Posterior vena cava (tissue), 2 donors: Measurements from ENCODE around the gene LRRC4C. TPM values are rescaled to one million over a fixed set of nuclear protein-coding genes. Genes with fewer than 3 reads are reported as not detected.

ENCODE experiments used
- DNase-seq: peaks from one replicate; pipeline ENCODE4 v3.0.0-alpha.2; 2020; ENCODE audit warnings: low spot score
- intact Hi-C, 2 donors: fragments of 100-400 bp; cut with DNase I; formaldehyde crosslinking; loops; one replicate each; pipeline versions ENCODE4 v1.14.1 to v1.14.2; 2022 to 2023
- total RNA-seq, 2 donors: library from RNA; stranded (reverse); fragmentation: NEBNext Ultra II Directional; extraction: Animal tissue kit (Norgen Biotek cat#: 25700); gene quantifications; one replicate each; pipeline ENCODE4 v1.2.1, GENCODE V29; 2021
- donor health status: DM: yes; HTN: yes; CAD: no.
- donor health status: DM: yes; HTN: yes; CAD: no.

The LRRC4C gene
- total RNA-seq, 2 donors from 2014 or later = 0.48 to 0.69 TPM

- intact Hi-C loops = loop anchor here in 1 of 2 donors (2.0 kb wide), 1 partner anchor 37 kb away; no protein-coding TSS in a partner anchor
- no peak for DNase-seq
Observed at GRCh38 chr11:41431784-41432183, 27.7 kb downstream of the LRRC4C start.

- intact Hi-C loops = no loop called here
- DNase-seq = no peak
Observed at GRCh38 chr11:41419901-41420300, 39.6 kb downstream of the LRRC4C start.

GRCh38 chr11:41414771-41415440 lies 44.5 kb downstream of the LRRC4C start:
- intact Hi-C loops = no loop called here
- no peak for DNase-seq

- intact Hi-C loops = no loop called here
- DNase-seq = no peak
Observed at GRCh38 chr11:41413843-41414242, 45.6 kb downstream of the LRRC4C start.

- no peak for DNase-seq
- intact Hi-C loops = no loop called here
Observed at GRCh38 chr11:41405812-41406211, 53.6 kb downstream of the LRRC4C start.

- intact Hi-C loops = no loop called here
- DNase-seq = no peak
Observed at GRCh38 chr11:41404109-41404508, 55.3 kb downstream of the LRRC4C start.

GRCh38 chr11:41403458-41403857 lies 56.0 kb downstream of the LRRC4C start:
- intact Hi-C loops = no loop called here
- no peak for DNase-seq

- DNase-seq = no peak
- intact Hi-C loops = no loop called here
Observed at GRCh38 chr11:41400819-41401382, 58.6 kb downstream of the LRRC4C start.

GRCh38 chr11:41400124-41400523 lies 59.3 kb downstream of the LRRC4C start:
- DNase-seq = no peak

GRCh38 chr11:41399323-41399722 lies 60.1 kb downstream of the LRRC4C start:
- intact Hi-C loops = no loop called here

More at GRCh38 chr11:41400124-41400523, 59.3 kb downstream of the LRRC4C start:
- intact Hi-C loops = no loop called here

GRCh38 chr11:41398175-41398574 lies 61.3 kb downstream of the LRRC4C start:
- no peak for DNase-seq
- intact Hi-C loops = no loop called here

More at GRCh38 chr11:41399323-41399722, 60.1 kb downstream of the LRRC4C start:
- DNase-seq = no peak

GRCh38 chr11:41394521-41395195 lies 64.8 kb downstream of the LRRC4C start:
- DNase-seq = no peak
- intact Hi-C loops = no loop called here

GRCh38 chr11:41392596-41392995 lies 66.9 kb downstream of the LRRC4C start:
- DNase-seq = no peak
- intact Hi-C loops = no loop called here

GRCh38 chr11:41389623-41390130 lies 69.8 kb downstream of the LRRC4C start:
- intact Hi-C loops = no loop called here

GRCh38 chr11:41384329-41384728 lies 75.1 kb downstream of the LRRC4C start:
- DNase-seq = no peak
- intact Hi-C loops = no loop called here

More at GRCh38 chr11:41389623-41390130, 69.8 kb downstream of the LRRC4C start:
- no peak for DNase-seq

GRCh38 chr11:41383768-41384167 lies 75.7 kb downstream of the LRRC4C start:
- intact Hi-C loops = no loop called here
- DNase-seq = no peak

- intact Hi-C loops = no loop called here
- DNase-seq = no peak
Observed at GRCh38 chr11:41382927-41383326, 76.5 kb downstream of the LRRC4C start.

GRCh38 chr11:41379084-41379483 lies 80.4 kb downstream of the LRRC4C start:
- no peak for DNase-seq
- intact Hi-C loops = no loop called here

GRCh38 chr11:41377709-41378394 lies 81.6 kb downstream of the LRRC4C start:
- no peak for DNase-seq
- intact Hi-C loops = no loop called here

GRCh38 chr11:41351825-41352224 lies 107.6 kb downstream of the LRRC4C start:
- DNase-seq = no peak
- intact Hi-C loops = no loop called here
